ENCODE measurements around the gene ZACN. TPM values are rescaled to one million over a fixed set of nuclear protein-coding genes. Genes with fewer than 3 reads are reported as not detected.

Gene ZACN
- polyA plus RNA-seq, 1 of the 3 experiments (the other 2 are of a cell fraction) = not detected

- TF ChIP-seq PBX3 (IDR thresholded peaks at IDR 0.05) = no peak
- TF ChIP-seq CHD2 (IDR thresholded peaks at IDR 0.05; ENCODE audit: low read length, partially characterized antibody) = no peak
- no peak for TF ChIP-seq MAX (IDR thresholded peaks at IDR 0.05; ENCODE audit: low read depth)
- TF ChIP-seq IRF3 (IDR thresholded peaks at IDR 0.05; ENCODE audit: low read depth, low read length) = no peak
- peak; percentile 48 for TF ChIP-seq CTCF (IDR thresholded peaks at IDR 0.05)
- TF ChIP-seq SMC3 (IDR thresholded peaks at IDR 0.05; ENCODE audit: low read depth, low read length) = no peak
- no peak overlapping the region for H2AFZ ChIP-seq (ENCODE audit: low read depth)
- peak; percentile 52 for DNase-seq
Observed at GRCh38 chr17:76124582-76125390, 45.8 kb downstream of the ZACN start.

GRCh38 chr17:76125391-76125675, 46.4 kb downstream of the ZACN start:
- Histone ChIP-seq H3K79me2 (ENCODE audit: insufficient read depth) (no peaks in the 10 kb centered on the region), H3K36me3 (replicated peaks in 1 of 2; ENCODE audit: control insufficient read depth in 1 of 2, insufficient read depth in 2 of 2, low read length in 1 of 2) (no peaks in the 10 kb centered on the region), H2AFZ (ENCODE audit: low read depth) (no peak overlapping the region), H3K9me3 (no peaks in the 10 kb centered on the region), H3K9ac (no peak overlapping the region), H3K9me2 (no peaks in the 10 kb centered on the region), H4K20me1 (ENCODE audit: insufficient read depth) (no peaks in the 10 kb centered on the region), H3K4me1 (ENCODE audit: control insufficient read depth in 1 of 2, insufficient read depth in 2 of 2, low read depth in 1 of 2, low read length in 1 of 2) (no peaks in the 10 kb centered on the region; a peak in 1 of 4 replicates), H3F3A (replicated peaks; ENCODE audit: insufficient read depth) (no peaks in the 10 kb centered on the region), H3K27ac (ENCODE audit: low read depth in 2 of 2, low read length in 1 of 2) (no peak overlapping the region), H3K27me3 (ENCODE audit: insufficient read depth) (no peaks in the 10 kb centered on the region), H3K4me2 (no peak overlapping the region), H3K4me3 (ENCODE audit: low read depth in 2 of 2, low read length in 1 of 2) (no peak overlapping the region)
- ChIA-PET CTCF (interaction anchor here (0.9 to 18.8 kb wide), 8 partner anchors 22 to 273 kb away, joined by 3 to 332 read pairs (median 4); partner anchors contain the start of gene EXOC7), POLR2A (no interaction called here)
- no peak for DNase-seq
- 55% methylated on average over 5 of the region's 5 CpGs for WGBS (ENCODE audit: low lambda C conversion rate)
- TF ChIP-seq YY1 (IDR thresholded peaks at IDR 0.05; ENCODE audit: low read depth) (no peak), CHD2 (IDR thresholded peaks at IDR 0.05; ENCODE audit: low read length, partially characterized antibody) (no peak), RAD21 (IDR thresholded peaks at IDR 0.05; ENCODE audit: low read length) (no peak), TAF1 (IDR thresholded peaks at IDR 0.05; ENCODE audit: borderline replicate concordance, low read depth, low read length) (no peak), FOXM1 (IDR thresholded peaks at IDR 0.05; ENCODE audit: low read depth) (no peak), RXRA (IDR thresholded peaks at IDR 0.05; ENCODE audit: borderline replicate concordance, low read depth) (no peak), CTCF (IDR thresholded peaks at IDR 0.05) (no peak), TEAD4 (IDR thresholded peaks at IDR 0.05; ENCODE audit: borderline replicate concordance, insufficient read depth) (no peak), USF2 (IDR thresholded peaks at IDR 0.05; ENCODE audit: borderline replicate concordance, low read depth, low read length) (no peak), USF1 (IDR thresholded peaks at IDR 0.05; ENCODE audit: borderline replicate concordance, low read depth) (no peak), SIN3A (IDR thresholded peaks at IDR 0.05; ENCODE audit: borderline replicate concordance, low read depth, low read length) (no peak)

More at GRCh38 chr17:76124582-76125390, 45.8 kb downstream of the ZACN start:
- Histone ChIP-seq H3K79me2 (ENCODE audit: insufficient read depth) (no peaks in the 10 kb centered on the region), H3K4me1 (ENCODE audit: control insufficient read depth in 1 of 2, insufficient read depth in 2 of 2, low read depth in 1 of 2, low read length in 1 of 2) (no peaks in the 10 kb centered on the region; a peak in 1 of 4 replicates), H4K20me1 (ENCODE audit: insufficient read depth) (no peaks in the 10 kb centered on the region), H3K9me2 (no peaks in the 10 kb centered on the region), H3K27me3 (ENCODE audit: insufficient read depth) (no peaks in the 10 kb centered on the region), H3K9me3 (no peaks in the 10 kb centered on the region), H3K4me2 (no peak overlapping the region), H3F3A (replicated peaks; ENCODE audit: insufficient read depth) (no peaks in the 10 kb centered on the region), H3K4me3 (ENCODE audit: low read depth in 2 of 2, low read length in 1 of 2) (no peak overlapping the region), H3K36me3 (replicated peaks in 1 of 2; ENCODE audit: control insufficient read depth in 1 of 2, insufficient read depth in 2 of 2, low read length in 1 of 2) (no peaks in the 10 kb centered on the region), H3K27ac (ENCODE audit: low read depth in 2 of 2, low read length in 1 of 2) (no peak overlapping the region), H3K9ac (no peak overlapping the region)
- 83% methylated on average over 21 of the region's 22 CpGs for WGBS (ENCODE audit: low lambda C conversion rate)
- CTCF ChIA-PET = interaction anchor here (1.0 to 18.8 kb wide), 9 partner anchors 21 to 273 kb away, joined by 3 to 332 read pairs (median 4); partner anchors contain the start of genes EXOC7 and FOXJ1
- POLR2A ChIA-PET = no interaction called here
